ENCODE data around the gene PROSER2.

The PROSER2 gene

GRCh38 chr10:11899067-11899876 is 76.1 kb downstream of the PROSER2 start:
- no peak for TF ChIP-seq CTCF (IDR thresholded peaks at IDR 0.05; ENCODE audit: unreplicated experiment in 3 of 3)
- Mint-ChIP-seq H3K4me3 (no peak overlapping the region), H3K27me3 (ENCODE audit: low read depth) (peaks cover 4% of the 10 kb centered on the region), H3K9me3 (no peaks in the 10 kb centered on the region), H3K27ac (no peak overlapping the region), H3K36me3 (ENCODE audit: low read depth) (no peaks in the 10 kb centered on the region), H3K4me1 (peaks cover 21% of the 10 kb centered on the region)

- Mint-ChIP-seq H3K27ac (no peak overlapping the region), H3K36me3 (ENCODE audit: low read depth) (no peaks in the 10 kb centered on the region), H3K9me3 (no peaks in the 10 kb centered on the region), H3K4me3 (no peak overlapping the region), H3K27me3 (ENCODE audit: low read depth) (peaks cover 4% of the 10 kb centered on the region), H3K4me1 (peaks cover 21% of the 10 kb centered on the region)
- no peak for TF ChIP-seq CTCF (IDR thresholded peaks at IDR 0.05; ENCODE audit: unreplicated experiment in 3 of 3)
Observed at GRCh38 chr10:11901036-11901301, 77.8 kb downstream of the PROSER2 start.

- H3K9me3 Mint-ChIP-seq: no peaks in the 10 kb centered on the region
- no peak for TF ChIP-seq CTCF (IDR thresholded peaks at IDR 0.05; ENCODE audit: unreplicated experiment in 3 of 3)
- H3K4me3 Mint-ChIP-seq: no peak overlapping the region
- H3K27me3 Mint-ChIP-seq (ENCODE audit: low read depth): peaks cover 4% of the 10 kb centered on the region
- H3K27ac Mint-ChIP-seq: no peak overlapping the region
- peaks cover 21% of the 10 kb centered on the region for H3K4me1 Mint-ChIP-seq
- no peaks in the 10 kb centered on the region for H3K36me3 Mint-ChIP-seq (ENCODE audit: low read depth)
Observed at GRCh38 chr10:11901454-11901832, 78.3 kb downstream of the PROSER2 start.

DNA sequence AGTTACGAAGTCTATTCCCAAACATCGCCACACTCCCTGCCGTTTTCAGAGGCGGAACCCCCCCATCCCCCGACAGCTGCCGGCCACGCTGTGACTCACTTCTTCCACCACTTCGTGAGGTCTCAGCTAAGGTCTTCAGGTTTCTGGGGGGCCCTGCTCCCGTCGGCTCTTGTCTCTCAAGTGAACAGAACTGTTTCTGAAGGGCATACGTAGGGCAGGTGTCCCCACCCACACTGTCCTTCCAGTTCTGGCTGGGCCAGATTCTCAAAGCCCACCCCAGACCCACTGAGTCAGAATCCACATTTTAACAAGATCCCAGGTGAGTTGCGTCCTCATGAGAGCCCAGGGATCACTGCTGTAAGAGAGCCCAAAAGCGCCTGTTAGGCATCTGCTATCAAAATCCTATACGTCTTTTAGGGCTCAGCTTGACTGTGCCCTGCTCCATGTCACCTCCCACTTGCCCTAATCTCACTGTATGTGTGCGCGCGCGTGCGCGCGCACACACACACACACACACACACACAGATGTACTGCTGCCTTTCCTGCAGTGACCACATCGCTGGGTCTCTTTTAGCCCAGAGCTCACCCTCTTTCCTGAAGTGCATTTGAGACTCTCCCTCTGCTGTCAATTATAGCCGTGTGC is 78.8 kb downstream of the PROSER2 start:
- Mint-ChIP-seq H3K27me3 (ENCODE audit: low read depth) (peaks cover 4% of the 10 kb centered on the region), H3K4me1 (peaks cover 21% of the 10 kb centered on the region), H3K36me3 (ENCODE audit: low read depth) (no peaks in the 10 kb centered on the region), H3K27ac (no peak overlapping the region), H3K4me3 (no peak overlapping the region), H3K9me3 (no peaks in the 10 kb centered on the region)
- no peak for TF ChIP-seq CTCF (IDR thresholded peaks at IDR 0.05; ENCODE audit: unreplicated experiment in 3 of 3)

DNA sequence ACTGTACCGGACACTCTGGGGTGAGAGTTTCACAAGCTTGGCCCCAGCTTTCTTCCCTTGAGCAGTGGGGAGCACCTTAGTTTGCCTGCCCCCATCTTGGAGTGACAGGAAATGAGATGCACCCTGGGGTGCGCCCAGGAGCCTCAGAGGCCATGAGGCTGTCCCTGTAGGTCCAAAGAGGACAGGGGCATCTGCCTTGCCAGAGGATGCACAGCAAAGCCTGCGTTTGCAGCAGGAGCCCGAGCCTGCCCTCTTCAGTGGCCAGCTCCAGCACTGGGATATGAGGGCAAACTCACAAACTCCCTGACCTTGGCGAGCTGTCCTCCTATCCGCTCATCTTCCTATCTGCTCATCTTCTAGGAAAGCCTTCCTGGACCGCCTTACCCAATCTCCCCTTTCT is 79.5 kb downstream of the PROSER2 start:
- TF ChIP-seq CTCF (IDR thresholded peaks at IDR 0.05; ENCODE audit: unreplicated experiment in 3 of 3): no peak
- H3K36me3 Mint-ChIP-seq (ENCODE audit: low read depth): no peaks in the 10 kb centered on the region
- H3K9me3 Mint-ChIP-seq: no peaks in the 10 kb centered on the region
- peaks cover 4% of the 10 kb centered on the region for H3K27me3 Mint-ChIP-seq (ENCODE audit: low read depth)
- no peak overlapping the region for H3K4me3 Mint-ChIP-seq
- no peak overlapping the region for H3K27ac Mint-ChIP-seq
- H3K4me1 Mint-ChIP-seq: peaks cover 20% of the 10 kb centered on the region

- Mint-ChIP-seq H3K4me3 (no peak overlapping the region), H3K4me1 (peaks cover 5% of the 10 kb centered on the region), H3K27me3 (ENCODE audit: low read depth) (peaks cover under 1% of the 10 kb centered on the region), H3K36me3 (ENCODE audit: low read depth) (no peaks in the 10 kb centered on the region), H3K9me3 (no peaks in the 10 kb centered on the region), H3K27ac (no peak overlapping the region)
- TF ChIP-seq CTCF (IDR thresholded peaks at IDR 0.05; ENCODE audit: unreplicated experiment in 3 of 3): no peak
Observed at GRCh38 chr10:11906714-11907113, 83.6 kb downstream of the PROSER2 start.

Data from nephron (organoid).